ENCODE results near the gene DDX27. TPM values are rescaled to one million over a fixed set of nuclear protein-coding genes. Genes with fewer than 3 reads are reported as not detected.
A peak's percentile ranks its signal among the peaks of the same experiment; 100 is the strongest.

DDX27 gene
- total RNA-seq, 1 experiment from 2014 or later: 54.8 TPM

- TF ChIP-seq, protein P1, sequence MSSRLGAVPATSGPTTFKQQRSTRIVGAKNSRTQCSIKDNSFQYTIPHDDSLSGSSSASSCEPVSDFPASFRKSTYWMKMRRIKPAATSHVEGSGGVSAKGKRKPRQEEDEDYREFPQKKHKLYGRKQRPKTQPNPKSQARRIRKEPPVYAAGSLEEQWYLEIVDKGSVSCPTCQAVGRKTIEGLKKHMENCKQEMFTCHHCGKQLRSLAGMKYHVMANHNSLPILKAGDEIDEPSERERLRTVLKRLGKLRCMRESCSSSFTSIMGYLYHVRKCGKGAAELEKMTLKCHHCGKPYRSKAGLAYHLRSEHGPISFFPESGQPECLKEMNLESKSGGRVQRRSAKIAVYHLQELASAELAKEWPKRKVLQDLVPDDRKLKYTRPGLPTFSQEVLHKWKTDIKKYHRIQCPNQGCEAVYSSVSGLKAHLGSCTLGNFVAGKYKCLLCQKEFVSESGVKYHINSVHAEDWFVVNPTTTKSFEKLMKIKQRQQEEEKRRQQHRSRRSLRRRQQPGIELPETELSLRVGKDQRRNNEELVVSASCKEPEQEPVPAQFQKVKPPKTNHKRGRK (CRISPR knock-in tag; IDR thresholded peaks at IDR 0.05; ENCODE audit: borderline replicate concordance): no peak
- TF ChIP-seq, protein P2, sequence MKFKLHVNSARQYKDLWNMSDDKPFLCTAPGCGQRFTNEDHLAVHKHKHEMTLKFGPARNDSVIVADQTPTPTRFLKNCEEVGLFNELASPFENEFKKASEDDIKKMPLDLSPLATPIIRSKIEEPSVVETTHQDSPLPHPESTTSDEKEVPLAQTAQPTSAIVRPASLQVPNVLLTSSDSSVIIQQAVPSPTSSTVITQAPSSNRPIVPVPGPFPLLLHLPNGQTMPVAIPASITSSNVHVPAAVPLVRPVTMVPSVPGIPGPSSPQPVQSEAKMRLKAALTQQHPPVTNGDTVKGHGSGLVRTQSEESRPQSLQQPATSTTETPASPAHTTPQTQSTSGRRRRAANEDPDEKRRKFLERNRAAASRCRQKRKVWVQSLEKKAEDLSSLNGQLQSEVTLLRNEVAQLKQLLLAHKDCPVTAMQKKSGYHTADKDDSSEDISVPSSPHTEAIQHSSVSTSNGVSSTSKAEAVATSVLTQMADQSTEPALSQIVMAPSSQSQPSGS (CRISPR knock-in tag; IDR thresholded peaks at IDR 0.05; ENCODE audit: borderline replicate concordance, low read depth): no peak
- TF ChIP-seq, protein P3, sequence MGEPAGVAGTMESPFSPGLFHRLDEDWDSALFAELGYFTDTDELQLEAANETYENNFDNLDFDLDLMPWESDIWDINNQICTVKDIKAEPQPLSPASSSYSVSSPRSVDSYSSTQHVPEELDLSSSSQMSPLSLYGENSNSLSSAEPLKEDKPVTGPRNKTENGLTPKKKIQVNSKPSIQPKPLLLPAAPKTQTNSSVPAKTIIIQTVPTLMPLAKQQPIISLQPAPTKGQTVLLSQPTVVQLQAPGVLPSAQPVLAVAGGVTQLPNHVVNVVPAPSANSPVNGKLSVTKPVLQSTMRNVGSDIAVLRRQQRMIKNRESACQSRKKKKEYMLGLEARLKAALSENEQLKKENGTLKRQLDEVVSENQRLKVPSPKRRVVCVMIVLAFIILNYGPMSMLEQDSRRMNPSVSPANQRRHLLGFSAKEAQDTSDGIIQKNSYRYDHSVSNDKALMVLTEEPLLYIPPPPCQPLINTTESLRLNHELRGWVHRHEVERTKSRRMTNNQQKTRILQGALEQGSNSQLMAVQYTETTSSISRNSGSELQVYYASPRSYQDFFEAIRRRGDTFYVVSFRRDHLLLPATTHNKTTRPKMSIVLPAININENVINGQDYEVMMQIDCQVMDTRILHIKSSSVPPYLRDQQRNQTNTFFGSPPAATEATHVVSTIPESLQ (CRISPR knock-in tag; IDR thresholded peaks at IDR 0.05): no peak
- TF ChIP-seq RELA (CRISPR knock-in tag; IDR thresholded peaks at IDR 0.05; ENCODE audit: borderline replicate concordance) (no peak), ZNF281 (CRISPR knock-in tag; IDR thresholded peaks at IDR 0.05) (no peak), TEAD4 (CRISPR knock-in tag; IDR thresholded peaks at IDR 0.05) (no peak), SOX15 (CRISPR knock-in tag; IDR thresholded peaks at IDR 0.05) (no peak), ZBTB21 (CRISPR knock-in tag; IDR thresholded peaks at IDR 0.05; ENCODE audit: borderline replicate concordance) (no peak), ETV6 (CRISPR knock-in tag; IDR thresholded peaks at IDR 0.05) (no peak), CREB1 (CRISPR knock-in tag; IDR thresholded peaks at IDR 0.05) (no peak), FOXJ3 (CRISPR knock-in tag; IDR thresholded peaks at IDR 0.05; ENCODE audit: borderline replicate concordance) (0 out of 2 replicates have a peak, but pooled peaks have one; percentile 15), ESRRA (CRISPR knock-in tag; IDR thresholded peaks at IDR 0.05; ENCODE audit: borderline replicate concordance) (no peak), ATF3 (CRISPR knock-in tag; conservative IDR thresholded peaks at IDR 0.05) (no peak), MYBL2 (CRISPR knock-in tag; IDR thresholded peaks at IDR 0.05) (0 out of 2 replicates have a peak, but pooled peaks have one; percentile 6), TEAD1 (CRISPR knock-in tag; IDR thresholded peaks at IDR 0.05) (no peak), ZMAT4 (CRISPR knock-in tag; IDR thresholded peaks at IDR 0.05) (no peak), MXD4 (CRISPR knock-in tag; IDR thresholded peaks at IDR 0.05; ENCODE audit: borderline replicate concordance) (no peak), NR3C1 (CRISPR knock-in tag; conservative IDR thresholded peaks at IDR 0.05; ENCODE audit: low read depth) (no peak), ELF4 (CRISPR knock-in tag; IDR thresholded peaks at IDR 0.05; ENCODE audit: low read depth) (no peak), JAZF1 (CRISPR knock-in tag; IDR thresholded peaks at IDR 0.05) (no peak), STAT6 (CRISPR knock-in tag; conservative IDR thresholded peaks at IDR 0.05; ENCODE audit: low read depth) (no peak), KAT7 (CRISPR knock-in tag; IDR thresholded peaks at IDR 0.05; ENCODE audit: borderline replicate concordance) (no peak)
- TF ChIP-seq, protein P4, sequence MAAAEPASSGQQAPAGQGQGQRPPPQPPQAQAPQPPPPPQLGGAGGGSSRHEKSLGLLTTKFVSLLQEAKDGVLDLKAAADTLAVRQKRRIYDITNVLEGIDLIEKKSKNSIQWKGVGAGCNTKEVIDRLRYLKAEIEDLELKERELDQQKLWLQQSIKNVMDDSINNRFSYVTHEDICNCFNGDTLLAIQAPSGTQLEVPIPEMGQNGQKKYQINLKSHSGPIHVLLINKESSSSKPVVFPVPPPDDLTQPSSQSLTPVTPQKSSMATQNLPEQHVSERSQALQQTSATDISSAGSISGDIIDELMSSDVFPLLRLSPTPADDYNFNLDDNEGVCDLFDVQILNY (CRISPR knock-in tag; IDR thresholded peaks at IDR 0.05): no peak
- TF ChIP-seq, protein P5, sequence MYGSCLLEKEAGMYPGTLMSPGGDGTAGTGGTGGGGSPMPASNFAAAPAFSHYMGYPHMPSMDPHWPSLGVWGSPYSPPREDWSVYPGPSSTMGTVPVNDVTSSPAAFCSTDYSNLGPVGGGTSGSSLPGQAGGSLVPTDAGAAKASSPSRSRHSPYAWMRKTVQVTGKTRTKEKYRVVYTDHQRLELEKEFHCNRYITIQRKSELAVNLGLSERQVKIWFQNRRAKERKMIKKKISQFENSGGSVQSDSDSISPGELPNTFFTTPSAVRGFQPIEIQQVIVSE (CRISPR knock-in tag; IDR thresholded peaks at IDR 0.05; ENCODE audit: borderline replicate concordance): no peak
Measured at GRCh38 chr20:49282584-49283171, 63.5 kb downstream of the DDX27 start (continued).
